Prostate gland (tissue), 2 donors: ENCODE results near the gene DMD. TPM values are rescaled to one million over a fixed set of nuclear protein-coding genes. Genes with fewer than 3 reads are reported as not detected.

ENCODE experiments used
- DNase-seq: peaks from one replicate; pipeline ENCODE4 v3.0.0-alpha.2; 2019; ENCODE audit warnings: low spot score
- H3K27ac ChIP-seq, 2 donors: fragments of 200-600 bp; sonication (generic); 2 replicates each; pipeline ENCODE4 v1.5.1; 2017 to 2019
- H3K27me3 ChIP-seq: fragments of 200-600 bp; sonication (generic); replicated peaks from 2 replicates; pipeline ENCODE4 v1.5.1; 2019; ENCODE audit not compliant: insufficient read depth
- H3K36me3 ChIP-seq, 2 donors: fragments of 200-600 bp; sonication (generic); 1 replicate in 1 of 2; 2 replicates in 1 of 2; pipeline versions ENCODE4 v1.5.1 to v1.8.1; 2017 to 2019
- H3K4me1 ChIP-seq: fragments of 200-600 bp; sonication (generic); replicated peaks from 2 replicates; pipeline ENCODE4 v1.5.1; 2019
- H3K4me3 ChIP-seq, 2 donors: fragments of 200-600 bp; sonication (generic); 2 replicates each; pipeline ENCODE4 v1.5.1; 2017 to 2019
- H3K9me3 ChIP-seq: fragments of 200-600 bp; sonication (generic); 2 replicates; pipeline ENCODE4 v1.5.1; 2017
- CTCF ChIP-seq, 4 experiments: fragments of 200-600 bp in 2 of 4; fragments of 450-650 bp in 2 of 4; sonication (generic) in 2 of 4; IDR thresholded peaks; 1 replicate in 3 of 4; 2 replicates in 1 of 4; pipeline ENCODE4 v1.5.1; 2016 to 2019; ENCODE audit warnings: antibody characterized with exemption in 4 of 4, mild to moderate bottlenecking in 2 of 4, moderate library complexity in 2 of 4
- POLR2A ChIP-seq: fragments of 450-650 bp; IDR thresholded peaks from one replicate; pipeline ENCODE4 v1.6.1; 2016; ENCODE audit warnings: antibody characterized with exemption, mild to moderate bottlenecking
- POLR2AphosphoS5 ChIP-seq: sonication (generic); formaldehyde crosslinking; IDR thresholded peaks from one replicate; pipeline ENCODE4 v1.6.1; 2017; ENCODE audit warnings: antibody characterized with exemption
- WGBS: methylation state at CpG from one replicate; pipeline ENCODE4 v1.1.5; 2018; 5-methylcytosine and 5-hydroxymethylcytosine counted together
- intact Hi-C: fragments of 100-400 bp; cut with DNase I; formaldehyde crosslinking; loops from one replicate; pipeline ENCODE4 v1.14.2; 2022
- total RNA-seq, 2 donors: library from RNA; depleted of rRNA; stranded (reverse); fragments of >200 nt; gene quantifications; one replicate each; pipeline ENCODE4 v1.1.0, GENCODE V29; 2016

DMD gene
- total RNA-seq, 2 donors from 2014 or later = 17.6 to 34.8 TPM

GRCh38 chrX:31603411-31604120 lies 1607.8 kb downstream of the DMD start:
- no peak overlapping the region for H3K4me3 ChIP-seq
- intact Hi-C loops = no loop called here
- WGBS = 63% methylated on average over 5 of the region's 5 CpGs
- no peaks in the 10 kb centered on the region for H3K9me3 ChIP-seq
- DNase-seq = no peak
- H3K27me3 ChIP-seq = no peaks in the 10 kb centered on the region
- TF ChIP-seq CTCF (IDR thresholded peaks at IDR 0.05) (no peak), POLR2AphosphoS5 (no peak), POLR2A (no peak)
- H3K27ac ChIP-seq = no peak overlapping the region
- no peaks in the 10 kb centered on the region for H3K4me1 ChIP-seq
- H3K36me3 ChIP-seq = no peaks in the 10 kb centered on the region

- H3K36me3 ChIP-seq = no peaks in the 10 kb centered on the region
- no peak for TF ChIP-seq POLR2AphosphoS5
- TF ChIP-seq CTCF (IDR thresholded peaks at IDR 0.05) = no peak
- TF ChIP-seq POLR2A = no peak
- H3K27me3 ChIP-seq = no peaks in the 10 kb centered on the region
- no peaks in the 10 kb centered on the region for H3K4me1 ChIP-seq
- no peak overlapping the region for H3K4me3 ChIP-seq
- no peak for DNase-seq
- WGBS = 91% methylated on average over 3 of the region's 3 CpGs
- no peak overlapping the region for H3K27ac ChIP-seq
- intact Hi-C loops = no loop called here
- no peaks in the 10 kb centered on the region for H3K9me3 ChIP-seq
Measured at GRCh38 chrX:31600823-31601222, 1610.5 kb downstream of the DMD start.

- Histone ChIP-seq H3K27ac (no peak overlapping the region), H3K9me3 (no peaks in the 10 kb centered on the region), H3K4me1 (no peaks in the 10 kb centered on the region), H3K4me3 (no peak overlapping the region), H3K27me3 (no peaks in the 10 kb centered on the region), H3K36me3 (no peaks in the 10 kb centered on the region)
- no peak for DNase-seq
- intact Hi-C loops = no loop called here
- TF ChIP-seq CTCF (IDR thresholded peaks at IDR 0.05) (no peak), POLR2AphosphoS5 (no peak), POLR2A (no peak)
- WGBS = 48% methylated on average over 2 of the region's 2 CpGs
Measured at GRCh38 chrX:31593353-31593752, 1618.0 kb downstream of the DMD start.

DNA sequence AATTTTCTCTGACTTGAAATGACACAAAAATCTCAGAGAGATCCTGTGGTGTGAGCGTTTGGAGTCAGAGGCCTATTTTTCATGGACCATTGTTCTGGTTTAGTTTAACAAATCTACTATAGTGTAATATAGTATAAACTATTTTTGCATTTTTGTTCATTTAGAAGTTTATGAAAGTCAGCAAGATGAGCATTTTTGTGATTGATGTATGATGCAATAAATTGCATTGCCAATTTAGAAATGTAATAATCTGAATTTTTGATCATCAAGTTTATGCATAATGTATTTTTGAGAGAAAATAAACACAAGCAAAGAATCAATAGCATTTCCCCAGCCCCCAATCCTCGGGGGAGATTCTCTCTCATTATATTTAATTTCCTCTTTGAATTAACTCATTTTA lies 1620.0 kb downstream of the DMD start:
- WGBS = 76% methylated on average over 2 of the region's 2 CpGs
- Histone ChIP-seq H3K4me3 (no peak overlapping the region), H3K36me3 (no peaks in the 10 kb centered on the region), H3K9me3 (no peaks in the 10 kb centered on the region), H3K27me3 (no peaks in the 10 kb centered on the region), H3K4me1 (no peaks in the 10 kb centered on the region), H3K27ac (no peak overlapping the region)
- no peak for TF ChIP-seq POLR2AphosphoS5
- no peak for TF ChIP-seq POLR2A
- no peak for TF ChIP-seq CTCF (IDR thresholded peaks at IDR 0.05)
- DNase-seq = no peak
- intact Hi-C loops = no loop called here

- TF ChIP-seq POLR2A (no peak), CTCF (IDR thresholded peaks at IDR 0.05) (no peak), POLR2AphosphoS5 (no peak)
- DNase-seq = no peak
- no peaks in the 10 kb centered on the region for H3K27me3 ChIP-seq
- no peaks in the 10 kb centered on the region for H3K4me1 ChIP-seq
- H3K9me3 ChIP-seq = no peaks in the 10 kb centered on the region
- intact Hi-C loops = no loop called here
- 54% methylated on average over 5 of the region's 5 CpGs for WGBS
- H3K27ac ChIP-seq = no peak overlapping the region
- H3K4me3 ChIP-seq = no peak overlapping the region
- H3K36me3 ChIP-seq = no peaks in the 10 kb centered on the region
Measured at GRCh38 chrX:31590581-31591114, 1620.7 kb downstream of the DMD start.
